AG04450 (cell line): ENCODE data around the gene LPIN1. TPM values are rescaled to one million over a fixed set of nuclear protein-coding genes. Genes with fewer than 3 reads are reported as not detected.

Experiments
- CTCF ChIA-PET: fragments of 300-600, 350-600 bp; formaldehyde crosslinking; extraction: SDS; loops from one replicate; lab custom pipeline; 2022; ENCODE audit warnings: antibody characterized with exemption, inconsistent platforms; lab: Charles Lee
- POLR2A ChIA-PET: fragments of 350-600 bp; formaldehyde crosslinking; extraction: SDS; loops from one replicate; lab custom pipeline; 2021; ENCODE audit warnings: antibody characterized with exemption, inconsistent platforms; lab: Yijun Ruan, JAX
- DNase-seq: peaks from one replicate; pipeline ENCODE4 v3.0.0-alpha.2; 2011; ENCODE audit warnings: low read depth, low spot score
- H3K27ac ChIP-seq: one replicate; pipeline ENCODE4 v1.5.1; 2012; ENCODE audit warnings: low read depth, low read length, control low read depth
- H3K27me3 ChIP-seq: one replicate; pipeline ENCODE4 v1.6.0; 2012; ENCODE audit warnings: low read length; ENCODE audit not compliant: control insufficient read depth, insufficient read depth
- H3K4me3 ChIP-seq: 2 replicates; pipeline ENCODE4 v1.5.1; 2011; ENCODE audit warnings: mild to moderate bottlenecking, low read depth, low read length, control low read depth
- H3K9me3 ChIP-seq: 2 replicates; pipeline ENCODE4 v1.5.1; 2012; ENCODE audit warnings: low read length; ENCODE audit not compliant: control insufficient read depth, insufficient read depth
- CTCF ChIP-seq: IDR thresholded peaks from 2 replicates; pipeline ENCODE4 v1.5.1; 2011; ENCODE audit warnings: low read depth, low read length, control low read depth, inconsistent platforms
- polyA plus RNA-seq: library from polyadenylated mRNA; depleted of rRNA; stranded (reverse); fragments of >200 nt; gene quantifications from 2 replicates; pipeline ENCODE4 v1.2.3, GENCODE V29; 2011

Gene LPIN1
- polyA plus RNA-seq, 1 experiment, result 40.5 TPM

DNA sequence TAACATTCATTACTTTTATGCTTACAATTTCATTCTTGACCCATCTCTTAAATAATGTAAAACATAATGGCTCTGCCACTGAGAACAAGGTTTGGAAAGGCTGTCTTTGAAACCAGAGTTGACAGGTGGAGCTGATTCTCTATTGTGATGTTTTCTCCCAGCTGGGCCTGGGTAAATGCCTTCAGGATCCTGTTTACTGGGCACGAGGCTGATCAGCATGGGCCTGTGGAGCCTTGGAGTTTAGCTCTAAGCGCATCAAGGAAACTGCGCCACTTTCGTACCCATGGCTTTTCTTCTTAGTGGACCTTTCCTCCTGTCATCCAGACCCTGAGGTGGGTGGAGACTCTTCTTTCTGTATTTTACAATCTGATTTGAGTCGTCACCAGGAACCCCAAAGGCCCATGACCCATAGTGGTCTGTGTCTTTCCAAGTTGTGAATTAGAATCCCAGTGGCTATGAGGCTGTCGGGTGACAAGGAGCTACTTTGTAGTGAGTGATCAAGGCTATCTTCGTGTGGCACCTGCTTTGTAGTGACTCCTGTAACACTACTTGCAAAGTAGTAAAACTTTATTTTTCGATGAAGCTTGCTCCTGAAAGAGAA, 123.1 kb downstream of the LPIN1 start:
- Histone ChIP-seq H3K9me3 (no peaks in the 10 kb centered on the region), H3K4me3 (no peak overlapping the region), H3K27ac (no peak overlapping the region), H3K27me3 (peaks cover 3% of the 10 kb centered on the region)
- DNase-seq, result no peak
- CTCF ChIA-PET, result interaction anchor here (0.7 kb wide), 1 partner anchor 9 kb away, joined by 3 read pairs; no protein-coding TSS in a partner anchor
- TF ChIP-seq CTCF, result no peak
- POLR2A ChIA-PET, result no interaction called here

DNA sequence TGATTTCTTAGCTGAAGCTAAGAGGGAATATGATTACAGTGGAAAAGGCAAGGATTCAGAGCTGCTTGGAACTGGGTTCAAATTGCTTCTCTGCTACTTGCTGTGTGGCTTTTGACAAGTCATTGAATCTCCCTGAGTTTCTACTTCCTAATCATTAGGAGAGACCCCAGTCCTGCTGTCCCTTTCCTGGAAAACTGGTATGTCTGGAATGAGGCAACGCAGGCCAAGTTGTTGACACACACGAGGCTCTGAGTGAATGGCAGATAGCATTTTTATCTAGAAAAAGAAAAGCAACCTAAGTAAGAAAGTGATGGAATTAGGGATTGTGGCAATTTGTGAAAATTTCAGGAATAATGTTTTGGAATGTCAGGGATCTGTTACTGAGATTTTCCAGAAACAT, 123.6 kb downstream of the LPIN1 start:
- H3K9me3 ChIP-seq, result no peaks in the 10 kb centered on the region
- H3K27ac ChIP-seq, result no peak overlapping the region
- H3K27me3 ChIP-seq, result peaks cover 3% of the 10 kb centered on the region
- no peak for TF ChIP-seq CTCF
- no peak for DNase-seq
- ChIA-PET CTCF (interaction anchor here (0.7 kb wide), 1 partner anchor 10 kb away, joined by 3 read pairs; no protein-coding TSS in a partner anchor), POLR2A (no interaction called here)
- no peak overlapping the region for H3K4me3 ChIP-seq

- CTCF ChIA-PET, result no interaction called here
- POLR2A ChIA-PET, result no interaction called here
These were observed 124.2 kb downstream of the LPIN1 start for GRCh38 chr2:11870584-11870983.

GRCh38 chr2:11871421-11871820, 125.0 kb downstream of the LPIN1 start:
- DNase-seq, result no peak
- TF ChIP-seq CTCF, result no peak
- CTCF ChIA-PET, result no interaction called here

More at GRCh38 chr2:11870584-11870983, 124.2 kb downstream of the LPIN1 start:
- Histone ChIP-seq H3K27me3 (peaks cover 3% of the 10 kb centered on the region), H3K4me3 (no peak overlapping the region), H3K27ac (no peak overlapping the region), H3K9me3 (no peaks in the 10 kb centered on the region)
- DNase-seq, result no peak
- TF ChIP-seq CTCF, result no peak

DNA sequence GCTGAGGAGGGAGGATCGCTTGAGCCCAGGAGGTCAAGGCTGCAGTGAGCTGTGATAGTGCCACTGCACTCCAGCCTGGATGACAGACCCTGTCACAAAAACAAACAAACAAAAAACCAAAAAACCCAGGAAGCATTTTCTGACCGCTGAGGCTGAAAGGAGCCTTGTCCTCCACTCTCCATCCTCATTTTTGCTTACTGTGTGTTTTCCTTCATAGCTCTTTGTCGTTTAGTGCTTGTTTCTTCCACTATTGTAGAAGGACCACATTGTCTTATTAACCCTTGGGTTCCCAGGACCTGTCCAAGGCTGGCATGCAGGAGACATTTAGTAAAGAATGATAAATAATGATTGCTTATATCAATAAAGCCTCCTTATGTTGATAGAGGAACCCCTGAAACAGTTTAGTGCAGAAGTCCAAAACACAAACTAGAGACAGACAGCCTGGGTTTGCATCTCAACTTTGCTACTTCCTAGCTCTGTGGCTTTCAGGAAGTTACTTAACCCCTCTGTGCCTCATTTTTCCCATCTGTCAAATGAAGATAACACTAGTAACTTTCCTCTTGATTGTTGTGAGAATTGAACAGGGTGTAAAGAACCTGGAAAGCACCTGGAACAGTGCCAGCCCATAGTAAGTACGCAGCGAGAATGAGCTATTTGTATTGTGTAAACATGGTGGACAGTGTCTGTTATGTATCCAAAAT, 126.0 kb downstream of the LPIN1 start:
- CTCF ChIA-PET, result interaction anchor here (0.6 to 1.9 kb wide), 3 partner anchors 244 to 1134 kb away, joined by 5 to 9 read pairs (median 7); partner anchors contain the start of gene TRIB2
- Histone ChIP-seq H3K27ac (no peak overlapping the region), H3K4me3 (no peak overlapping the region), H3K9me3 (no peaks in the 10 kb centered on the region), H3K27me3 (peaks cover 5% of the 10 kb centered on the region)
- no peak for TF ChIP-seq CTCF
- POLR2A ChIA-PET, result no interaction called here
- peak; percentile 6 for DNase-seq

More at GRCh38 chr2:11871421-11871820, 125.0 kb downstream of the LPIN1 start:
- Histone ChIP-seq H3K4me3 (no peak overlapping the region), H3K27me3 (peaks cover 3% of the 10 kb centered on the region), H3K9me3 (no peaks in the 10 kb centered on the region), H3K27ac (no peak overlapping the region)
- POLR2A ChIA-PET, result no interaction called here
